Esophagus muscularis mucosa (tissue), 4 donors: Measurements from ENCODE around the gene OR52E4. TPM values are rescaled to one million over a fixed set of nuclear protein-coding genes. Genes with fewer than 3 reads are reported as not detected.

Experiments
- DNase-seq: peaks from one replicate; pipeline ENCODE4 v3.0.0-alpha.2; 2017; ENCODE audit errors: extremely low spot score
- H3K27ac ChIP-seq, 4 donors: fragments of 200-600 bp; sonication (generic); replicated peaks in 1 of 4; 1 replicate in 3 of 4; 2 replicates in 1 of 4; pipeline ENCODE4 v1.5.1; 2016 to 2019; ENCODE audit warnings: mild to moderate bottlenecking in 1 of 4
- H3K27me3 ChIP-seq, 4 donors: fragments of 200-600 bp; sonication (generic); one replicate each; pipeline versions ENCODE4 v1.5.1 to v1.6.0; 2016 to 2019
- H3K36me3 ChIP-seq, 4 donors: fragments of 200-600 bp; sonication (generic); one replicate each; pipeline ENCODE4 v1.5.1; 2016 to 2019
- H3K4me1 ChIP-seq, 4 donors: fragments of 200-600 bp; sonication (generic); one replicate each; pipeline ENCODE4 v1.5.1; 2016 to 2019
- H3K4me3 ChIP-seq, 4 donors: fragments of 200-600 bp; sonication (generic); 1 replicate in 2 of 4; 2 replicates in 2 of 4; pipeline ENCODE4 v1.5.1; 2016 to 2019; ENCODE audit warnings: mild to moderate bottlenecking in 4 of 4, moderate library complexity in 1 of 4
- H3K9me3 ChIP-seq, 4 donors: fragments of 200-600 bp; sonication (generic); 1 replicate in 3 of 4; 2 replicates in 1 of 4; pipeline ENCODE4 v1.5.1; 2016 to 2019
- EP300 ChIP-seq: sonication (generic); formaldehyde crosslinking; IDR thresholded peaks from one replicate; pipeline ENCODE4 v1.6.1; 2017; ENCODE audit warnings: antibody characterized with exemption
- POLR2A ChIP-seq: fragments of 450-650 bp; IDR thresholded peaks from one replicate; pipeline ENCODE4 v1.6.1; 2017; ENCODE audit warnings: antibody characterized with exemption, moderate library complexity, mild to moderate bottlenecking, low read depth
- POLR2AphosphoS5 ChIP-seq, 2 donors: sonication (generic); formaldehyde crosslinking; IDR thresholded peaks; one replicate each; pipeline ENCODE4 v1.6.1; 2017; ENCODE audit warnings: antibody characterized with exemption in 2 of 2
- WGBS: methylation state at CpG from one replicate; pipeline ENCODE4 v1.1.5; 2018; 5-methylcytosine and 5-hydroxymethylcytosine counted together
- intact Hi-C: fragments of 100-400 bp; cut with DNase I; formaldehyde crosslinking; loops from one replicate; pipeline ENCODE4 v1.15.1; 2023
- total RNA-seq, 4 donors: library from RNA; depleted of rRNA; stranded (reverse); fragments of >200 nt; gene quantifications; one replicate each; pipeline versions ENCODE4 v1.1.0 to v1.2.1, GENCODE V29; 2016
- TF ChIP-seq, protein P1 (sequence below), 3 experiments: fragments of 200-600 bp in 2 of 3; fragments of 450-650 bp in 1 of 3; sonication (generic) in 2 of 3; IDR thresholded peaks; one replicate each; pipeline ENCODE4 v1.5.1; 2017 to 2019; ENCODE audit warnings: antibody characterized with exemption in 3 of 3, mild to moderate bottlenecking in 2 of 3, moderate library complexity in 1 of 3

The OR52E4 gene
- total RNA-seq = not detected

DNA sequence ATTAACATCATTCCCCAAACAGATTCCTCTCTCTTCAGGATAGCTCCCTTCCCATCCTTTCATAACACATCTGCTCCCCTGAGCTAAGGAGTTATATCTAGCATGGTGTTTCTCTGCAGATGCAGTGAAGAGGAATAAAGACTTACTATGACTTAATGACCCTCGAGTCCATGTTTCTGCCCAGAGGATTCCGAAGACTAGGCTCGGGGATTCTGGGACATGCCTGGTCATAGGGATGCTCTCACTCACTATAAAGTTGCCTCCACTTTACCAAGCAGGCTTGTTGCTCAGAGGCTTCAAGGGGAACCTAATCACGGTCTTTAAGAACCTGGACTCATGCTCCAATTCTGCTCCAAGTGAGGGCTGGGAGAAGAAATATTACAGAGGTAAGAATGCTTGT is at the start of gene OR52E4:
Gene OR52E4, plus strand, starts transcription at position 301 of the 400 bp plus-strand sequence. CDS start 3,664 bp downstream, outside the sequence.
- no peak within 1 kb of the TSS for H3K4me3 ChIP-seq
- no peaks in the 10 kb centered on the region for H3K9me3 ChIP-seq
- intact Hi-C loops = no loop called here
- TF ChIP-seq POLR2AphosphoS5 (IDR thresholded peaks at IDR 0.05) (no peak), POLR2A (no peak), EP300 (no peak)
- TF ChIP-seq, protein P1, sequence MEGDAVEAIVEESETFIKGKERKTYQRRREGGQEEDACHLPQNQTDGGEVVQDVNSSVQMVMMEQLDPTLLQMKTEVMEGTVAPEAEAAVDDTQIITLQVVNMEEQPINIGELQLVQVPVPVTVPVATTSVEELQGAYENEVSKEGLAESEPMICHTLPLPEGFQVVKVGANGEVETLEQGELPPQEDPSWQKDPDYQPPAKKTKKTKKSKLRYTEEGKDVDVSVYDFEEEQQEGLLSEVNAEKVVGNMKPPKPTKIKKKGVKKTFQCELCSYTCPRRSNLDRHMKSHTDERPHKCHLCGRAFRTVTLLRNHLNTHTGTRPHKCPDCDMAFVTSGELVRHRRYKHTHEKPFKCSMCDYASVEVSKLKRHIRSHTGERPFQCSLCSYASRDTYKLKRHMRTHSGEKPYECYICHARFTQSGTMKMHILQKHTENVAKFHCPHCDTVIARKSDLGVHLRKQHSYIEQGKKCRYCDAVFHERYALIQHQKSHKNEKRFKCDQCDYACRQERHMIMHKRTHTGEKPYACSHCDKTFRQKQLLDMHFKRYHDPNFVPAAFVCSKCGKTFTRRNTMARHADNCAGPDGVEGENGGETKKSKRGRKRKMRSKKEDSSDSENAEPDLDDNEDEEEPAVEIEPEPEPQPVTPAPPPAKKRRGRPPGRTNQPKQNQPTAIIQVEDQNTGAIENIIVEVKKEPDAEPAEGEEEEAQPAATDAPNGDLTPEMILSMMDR (IDR thresholded peaks at IDR 0.05) = no peak
- no peaks in the 10 kb centered on the region for H3K27me3 ChIP-seq
- no peaks in the 10 kb centered on the region for H3K36me3 ChIP-seq
- no peak within 1 kb of the TSS for H3K27ac ChIP-seq
- no peak for DNase-seq
- H3K4me1 ChIP-seq = no peaks in the 10 kb centered on the region
- WGBS = 79% methylated on average over 4 of the region's 4 CpGs

DNA sequence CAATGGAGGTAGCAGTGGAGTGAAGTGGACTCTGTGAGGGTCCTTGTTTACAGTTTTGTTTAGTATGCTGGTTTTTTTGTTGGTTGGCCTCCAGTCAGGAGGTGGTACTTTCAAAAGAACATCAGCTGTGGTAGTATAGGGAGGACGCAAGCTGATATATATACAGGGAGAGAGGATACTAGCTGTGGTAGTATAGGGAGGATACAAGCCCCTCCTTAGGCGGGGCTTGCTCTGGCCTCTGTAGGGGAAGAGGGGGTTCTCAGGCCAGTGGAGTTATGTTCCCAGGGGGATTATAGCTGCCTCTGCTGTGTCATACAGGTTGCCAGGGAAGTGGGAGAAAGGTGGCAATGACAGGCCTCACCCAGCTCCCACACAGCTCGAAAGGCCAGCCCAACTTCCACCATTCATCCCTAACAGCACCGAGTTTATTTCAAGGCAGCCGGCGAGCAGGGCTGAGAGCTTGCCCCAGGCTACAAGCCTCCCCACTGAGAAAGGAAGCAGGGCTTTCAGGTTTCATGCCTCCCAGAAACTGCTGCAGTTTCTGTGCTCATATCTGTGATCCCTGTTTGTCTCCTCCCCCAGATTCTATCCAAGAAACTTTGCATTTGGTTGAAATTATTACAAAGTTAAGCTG is 49.1 kb upstream of the OR52E4 start:
- Histone ChIP-seq H3K4me1 (no peaks in the 10 kb centered on the region), H3K27me3 (no peaks in the 10 kb centered on the region), H3K36me3 (no peaks in the 10 kb centered on the region), H3K9me3 (no peaks in the 10 kb centered on the region), H3K27ac (no peak overlapping the region), H3K4me3 (no peak overlapping the region)
- TF ChIP-seq POLR2A (no peak), EP300 (no peak), POLR2AphosphoS5 (IDR thresholded peaks at IDR 0.05) (no peak)
- TF ChIP-seq, protein P1 (IDR thresholded peaks at IDR 0.05) = no peak
- intact Hi-C loops = no loop called here
- WGBS = 71% methylated on average over 6 of the region's 6 CpGs
- no peak for DNase-seq

DNA sequence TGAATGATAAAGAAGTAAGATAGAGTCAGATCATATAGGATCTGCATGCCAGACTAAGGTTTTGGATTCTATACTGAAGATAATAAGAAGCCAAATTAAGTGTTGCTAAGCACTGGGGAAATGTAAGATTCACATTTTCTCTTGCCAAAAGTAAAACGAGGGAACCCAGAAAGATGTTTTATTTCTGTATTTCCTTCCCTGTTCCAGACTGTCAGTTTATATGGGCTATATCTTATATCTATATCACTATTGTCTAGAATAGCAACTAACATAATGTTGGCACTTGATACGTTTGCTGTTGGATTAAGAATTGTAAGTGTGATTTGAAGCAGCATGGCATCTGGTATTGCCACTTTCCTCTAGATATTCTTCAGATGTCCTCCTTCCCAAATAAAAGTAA is 47.0 kb upstream of the OR52E4 start:
- intact Hi-C loops = no loop called here
- no peak for DNase-seq
- Histone ChIP-seq H3K9me3 (no peaks in the 10 kb centered on the region), H3K4me1 (no peaks in the 10 kb centered on the region), H3K27ac (no peak overlapping the region), H3K27me3 (no peaks in the 10 kb centered on the region), H3K4me3 (no peak overlapping the region), H3K36me3 (no peaks in the 10 kb centered on the region)
- 60% methylated on average over 2 of the region's 2 CpGs for WGBS
- TF ChIP-seq EP300 (no peak), POLR2A (no peak), POLR2AphosphoS5 (IDR thresholded peaks at IDR 0.05) (no peak)
- TF ChIP-seq, protein P1 (IDR thresholded peaks at IDR 0.05) = no peak

DNA sequence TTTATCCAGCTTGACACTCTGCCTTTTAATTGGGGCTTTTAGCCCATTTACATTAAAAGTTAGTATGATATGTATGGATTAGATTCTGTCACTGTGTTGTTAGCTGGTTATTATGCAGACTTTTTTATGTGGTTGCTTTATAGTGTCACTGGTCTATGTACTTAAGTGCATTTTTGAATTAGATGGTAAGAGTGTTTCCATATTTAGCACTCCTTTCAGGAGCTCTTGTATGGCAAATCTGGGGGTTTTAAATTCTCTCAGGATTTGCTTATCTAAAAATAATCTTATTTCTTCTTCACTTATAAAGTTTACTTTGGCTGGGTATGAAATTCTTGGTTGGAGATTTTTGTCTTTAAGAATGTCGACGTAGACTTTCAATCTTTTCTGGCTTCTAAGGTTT is 42.7 kb upstream of the OR52E4 start:
- no peak for DNase-seq
- Histone ChIP-seq H3K4me3 (no peak overlapping the region), H3K27ac (no peak overlapping the region), H3K4me1 (no peaks in the 10 kb centered on the region), H3K27me3 (no peaks in the 10 kb centered on the region), H3K9me3 (no peaks in the 10 kb centered on the region), H3K36me3 (no peaks in the 10 kb centered on the region)
- TF ChIP-seq POLR2AphosphoS5 (IDR thresholded peaks at IDR 0.05) (no peak), POLR2A (no peak), EP300 (no peak)
- TF ChIP-seq, protein P1 (IDR thresholded peaks at IDR 0.05) = no peak
- intact Hi-C loops = no loop called here
- WGBS = 90% methylated on average over 2 of the region's 2 CpGs

DNA sequence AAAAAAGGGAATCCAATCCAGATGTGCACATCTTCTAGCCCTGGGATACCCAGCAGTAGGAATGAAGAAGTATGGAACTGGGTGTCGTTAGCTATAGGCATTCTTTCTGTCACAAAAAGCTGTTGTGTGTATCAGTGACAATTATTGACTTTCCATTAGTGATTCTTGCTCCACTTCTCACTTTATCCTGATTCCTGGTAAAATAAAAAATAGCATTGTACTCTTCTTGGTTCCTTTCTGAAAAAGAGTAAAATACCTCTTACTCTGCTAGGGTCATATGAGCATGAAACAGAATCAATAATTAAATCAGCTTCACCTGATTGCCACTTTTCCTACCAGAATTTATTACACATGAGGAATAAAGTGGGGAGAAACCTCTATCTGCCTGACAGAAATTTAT is 38.6 kb upstream of the OR52E4 start, which contains the start of gene OR52E6:
Gene OR52E6, minus strand, starts transcription at position 101 of the 400 bp plus-strand sequence. Its CDS starts 0 bp downstream, at position 101.
- Histone ChIP-seq H3K4me1 (no peaks in the 10 kb centered on the region), H3K4me3 (no peak within 1 kb of the TSS), H3K27me3 (no peaks in the 10 kb centered on the region), H3K27ac (no peak within 1 kb of the TSS), H3K36me3 (no peaks in the 10 kb centered on the region), H3K9me3 (no peaks in the 10 kb centered on the region)
- 0% methylated on average over 1 of the region's 1 CpG for WGBS
- no peak for TF ChIP-seq EP300
- no peak for TF ChIP-seq POLR2AphosphoS5 (IDR thresholded peaks at IDR 0.05)
- TF ChIP-seq, protein P1 (IDR thresholded peaks at IDR 0.05) = no peak
- TF ChIP-seq POLR2A = no peak
- intact Hi-C loops = no loop called here
- no peak for DNase-seq
